Astrocyte (in vitro differentiated cells and primary cell): ENCODE results near the gene PTGIR. TPM values are rescaled to one million over a fixed set of nuclear protein-coding genes. Genes with fewer than 3 reads are reported as not detected.

Source experiments
- DNase-seq: peaks from one replicate; pipeline ENCODE4 v3.0.0-alpha.2; 2010; ENCODE audit warnings: low read depth
- FAIRE-seq: peaks from 2 replicates; lab custom pipeline; 2011; peaks lifted over from hg19 to GRCh38; lab: Jason Lieb, UNC
- H2AFZ ChIP-seq: 2 replicates; pipeline ENCODE4 v1.6.0; 2012; ENCODE audit warnings: low read depth, low read length, inconsistent platforms
- H3K27ac ChIP-seq: 2 replicates; pipeline ENCODE4 v1.5.1; 2011; ENCODE audit warnings: low read depth, low read length, inconsistent platforms
- H3K27me3 ChIP-seq: 2 replicates; pipeline ENCODE4 v1.6.0; 2011; ENCODE audit warnings: low read length, inconsistent platforms; ENCODE audit not compliant: insufficient read depth
- H3K36me3 ChIP-seq: 2 replicates; pipeline ENCODE4 v1.5.1; 2011; ENCODE audit warnings: low read length, inconsistent platforms; ENCODE audit not compliant: insufficient read depth
- H3K4me1 ChIP-seq: 2 replicates; pipeline ENCODE4 v1.5.1; 2011; ENCODE audit warnings: low read length, inconsistent platforms; ENCODE audit not compliant: insufficient read depth
- H3K4me2 ChIP-seq: 2 replicates; pipeline ENCODE4 v1.6.0; 2012; ENCODE audit warnings: low read length, inconsistent platforms
- H3K4me3 ChIP-seq: 2 replicates; pipeline ENCODE4 v1.5.1; 2011; ENCODE audit warnings: low read depth, mild to moderate bottlenecking, low read length, inconsistent platforms; ENCODE audit not compliant: insufficient read depth
- H3K79me2 ChIP-seq: 2 replicates; pipeline ENCODE4 v1.6.0; 2012; ENCODE audit warnings: mild to moderate bottlenecking, low read length, inconsistent platforms; ENCODE audit not compliant: insufficient read depth
- H3K9ac ChIP-seq: 2 replicates; pipeline ENCODE4 v1.6.0; 2012; ENCODE audit warnings: mild to moderate bottlenecking, low read length, inconsistent platforms
- H3K9me3 ChIP-seq: 2 replicates; pipeline ENCODE4 v1.5.1; 2012; ENCODE audit warnings: low read depth, mild to moderate bottlenecking, low read length, inconsistent platforms; ENCODE audit not compliant: insufficient read depth
- H4K20me1 ChIP-seq: 2 replicates; pipeline ENCODE4 v1.6.0; 2012; ENCODE audit warnings: low read length, inconsistent platforms; ENCODE audit not compliant: insufficient read depth
- H3K27ac Mint-ChIP-seq: one replicate; pipeline ENCODE4 v1.8.0; 2021; ENCODE audit warnings: mild to moderate bottlenecking, mixed read lengths; ENCODE audit not compliant: unreplicated experiment
- H3K27me3 Mint-ChIP-seq: one replicate; pipeline ENCODE4 v1.8.0; 2021; ENCODE audit warnings: low read depth, mixed read lengths; ENCODE audit not compliant: unreplicated experiment
- H3K36me3 Mint-ChIP-seq: one replicate; pipeline ENCODE4 v1.8.0; 2021; ENCODE audit warnings: low read depth, mixed read lengths; ENCODE audit not compliant: unreplicated experiment
- H3K4me1 Mint-ChIP-seq: one replicate; pipeline ENCODE4 v1.8.0; 2021; ENCODE audit warnings: low read depth, mixed read lengths; ENCODE audit not compliant: unreplicated experiment
- H3K4me3 Mint-ChIP-seq: one replicate; pipeline ENCODE4 v1.8.0; 2021; ENCODE audit warnings: mild to moderate bottlenecking, moderate library complexity, mixed read lengths; ENCODE audit not compliant: unreplicated experiment
- H3K9me3 Mint-ChIP-seq: one replicate; pipeline ENCODE4 v1.8.0; 2021; ENCODE audit warnings: mild to moderate bottlenecking, mixed read lengths; ENCODE audit not compliant: unreplicated experiment
- EZH2 ChIP-seq: IDR thresholded peaks from 2 replicates; pipeline ENCODE4 v1.6.1; 2012; ENCODE audit warnings: mild to moderate bottlenecking, low read length, inconsistent platforms; ENCODE audit not compliant: insufficient read depth
- total RNA-seq: library from RNA; stranded (reverse); gene quantifications from 2 replicates; pipeline ENCODE4 v1.2.1, GENCODE V29; 2021
- TF ChIP-seq, protein P1 (sequence below): IDR thresholded peaks from 2 replicates; pipeline ENCODE4 v1.5.1; 2011; ENCODE audit warnings: low read depth, mild to moderate bottlenecking, inconsistent platforms, low read length, moderate library complexity; ENCODE audit not compliant: insufficient read depth

Gene PTGIR
- total RNA-seq, 1 donor from 2014 or later: 0.52 TPM

GRCh38 chr19:46639358-46640182 lies 14.7 kb upstream of the PTGIR start:
- no peak for FAIRE-seq
- Mint-ChIP-seq H3K9me3 (peaks cover 3% of the 10 kb centered on the region), H3K4me1 (peaks cover 3% of the 10 kb centered on the region), H3K4me3 (peak overlapping the region; percentile 60), H3K27ac (no peak overlapping the region), H3K27me3 (peaks cover 9% of the 10 kb centered on the region), H3K36me3 (no peaks in the 10 kb centered on the region)
- peak; percentile 24 for DNase-seq
- no peaks in the 10 kb centered on the region for H3K79me2 ChIP-seq
- peaks cover 7% of the 10 kb centered on the region for H3K27me3 ChIP-seq
- H3K36me3 ChIP-seq: no peaks in the 10 kb centered on the region
- peak overlapping the region; percentile 57 for H3K9ac ChIP-seq
- TF ChIP-seq EZH2: peak; percentile 33
- TF ChIP-seq, protein P1, sequence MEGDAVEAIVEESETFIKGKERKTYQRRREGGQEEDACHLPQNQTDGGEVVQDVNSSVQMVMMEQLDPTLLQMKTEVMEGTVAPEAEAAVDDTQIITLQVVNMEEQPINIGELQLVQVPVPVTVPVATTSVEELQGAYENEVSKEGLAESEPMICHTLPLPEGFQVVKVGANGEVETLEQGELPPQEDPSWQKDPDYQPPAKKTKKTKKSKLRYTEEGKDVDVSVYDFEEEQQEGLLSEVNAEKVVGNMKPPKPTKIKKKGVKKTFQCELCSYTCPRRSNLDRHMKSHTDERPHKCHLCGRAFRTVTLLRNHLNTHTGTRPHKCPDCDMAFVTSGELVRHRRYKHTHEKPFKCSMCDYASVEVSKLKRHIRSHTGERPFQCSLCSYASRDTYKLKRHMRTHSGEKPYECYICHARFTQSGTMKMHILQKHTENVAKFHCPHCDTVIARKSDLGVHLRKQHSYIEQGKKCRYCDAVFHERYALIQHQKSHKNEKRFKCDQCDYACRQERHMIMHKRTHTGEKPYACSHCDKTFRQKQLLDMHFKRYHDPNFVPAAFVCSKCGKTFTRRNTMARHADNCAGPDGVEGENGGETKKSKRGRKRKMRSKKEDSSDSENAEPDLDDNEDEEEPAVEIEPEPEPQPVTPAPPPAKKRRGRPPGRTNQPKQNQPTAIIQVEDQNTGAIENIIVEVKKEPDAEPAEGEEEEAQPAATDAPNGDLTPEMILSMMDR: no peak
- H3K4me1 ChIP-seq: peaks cover 18% of the 10 kb centered on the region
- H3K27ac ChIP-seq: no peak overlapping the region
- H4K20me1 ChIP-seq: no peaks in the 10 kb centered on the region
- H2AFZ ChIP-seq: peak overlapping the region; percentile 83
- peak overlapping the region; percentile 52 for H3K4me3 ChIP-seq
- peak overlapping the region; percentile 89 for H3K4me2 ChIP-seq
- H3K9me3 ChIP-seq: no peaks in the 10 kb centered on the region

DNA sequence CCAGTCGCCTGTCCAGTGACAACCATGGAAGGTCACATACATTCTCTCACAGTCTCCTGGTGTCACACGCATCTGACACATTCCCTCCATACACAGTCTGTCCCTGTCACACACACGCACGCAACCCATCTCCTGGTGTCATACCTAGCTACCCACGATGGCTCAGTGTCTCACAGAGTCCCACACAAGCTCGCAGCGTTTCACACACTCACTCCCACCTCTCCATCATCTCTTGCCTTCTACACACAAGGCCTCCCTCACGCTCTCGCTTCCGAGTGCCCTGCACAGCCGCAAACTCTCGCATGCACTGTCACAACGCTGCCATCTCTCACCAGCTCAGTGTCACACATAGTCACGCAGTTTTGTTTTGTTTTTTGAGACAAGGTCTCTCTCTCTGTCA lies 12.3 kb upstream of the PTGIR start:
- Mint-ChIP-seq H3K4me1 (peaks cover 7% of the 10 kb centered on the region), H3K27ac (no peak overlapping the region), H3K9me3 (peaks cover 2% of the 10 kb centered on the region), H3K4me3 (no peak overlapping the region), H3K36me3 (no peaks in the 10 kb centered on the region), H3K27me3 (peaks cover 5% of the 10 kb centered on the region)
- Histone ChIP-seq H3K4me1 (peaks cover 22% of the 10 kb centered on the region), H3K4me3 (no peak overlapping the region), H4K20me1 (no peaks in the 10 kb centered on the region), H2AFZ (no peak overlapping the region), H3K27me3 (peaks cover 7% of the 10 kb centered on the region), H3K79me2 (no peaks in the 10 kb centered on the region), H3K27ac (no peak overlapping the region), H3K9me3 (no peaks in the 10 kb centered on the region), H3K9ac (no peak overlapping the region), H3K36me3 (no peaks in the 10 kb centered on the region), H3K4me2 (no peak overlapping the region)
- TF ChIP-seq EZH2: no peak
- TF ChIP-seq, protein P1: no peak
- no peak for FAIRE-seq
- DNase-seq: no peak
